ENCODE data around the gene MTSS2. TPM values are rescaled to one million over a fixed set of nuclear protein-coding genes. Genes with fewer than 3 reads are reported as not detected.

MTSS2 gene
- total and polyA plus RNA-seq, 2 experiments from 2014 or later, result 1.6 to 19.6 TPM

- no peak for DNase-seq (ENCODE audit: low spot score)
- Histone ChIP-seq H3K27me3 (ENCODE audit: insufficient read depth) (no peaks in the 10 kb centered on the region), H3K27ac (ENCODE audit: low read depth) (no peak overlapping the region), H2AFZ (no peak overlapping the region), H3K4me1 (ENCODE audit: insufficient read depth) (no peaks in the 10 kb centered on the region), H3K36me3 (ENCODE audit: insufficient read depth) (no peaks in the 10 kb centered on the region), H4K20me1 (replicated peaks; ENCODE audit: insufficient read depth) (no peaks in the 10 kb centered on the region), H3K9me2 (ENCODE audit: insufficient read depth) (no peaks in the 10 kb centered on the region), H3K79me2 (replicated peaks; ENCODE audit: insufficient read depth) (no peaks in the 10 kb centered on the region), H3F3A (replicated peaks; ENCODE audit: low read depth) (no peaks in the 10 kb centered on the region), H3K4me2 (no peak overlapping the region), H3K4me3 (no peak overlapping the region)
- no peak overlapping the region for H3K4me3 Mint-ChIP-seq
- H3K36me3 Mint-ChIP-seq (ENCODE audit: low read depth), result peaks cover 18% of the 10 kb centered on the region
- no peak for ATAC-seq
- H3K27me3 Mint-ChIP-seq (ENCODE audit: insufficient read depth, low read depth, poor library complexity), result peaks cover 3% of the 10 kb centered on the region
- peaks cover 18% of the 10 kb centered on the region for H3K4me1 Mint-ChIP-seq
- peaks cover 12% of the 10 kb centered on the region for H3K9me3 Mint-ChIP-seq
- no peak overlapping the region for H3K27ac Mint-ChIP-seq
- TF ChIP-seq, protein P1, sequence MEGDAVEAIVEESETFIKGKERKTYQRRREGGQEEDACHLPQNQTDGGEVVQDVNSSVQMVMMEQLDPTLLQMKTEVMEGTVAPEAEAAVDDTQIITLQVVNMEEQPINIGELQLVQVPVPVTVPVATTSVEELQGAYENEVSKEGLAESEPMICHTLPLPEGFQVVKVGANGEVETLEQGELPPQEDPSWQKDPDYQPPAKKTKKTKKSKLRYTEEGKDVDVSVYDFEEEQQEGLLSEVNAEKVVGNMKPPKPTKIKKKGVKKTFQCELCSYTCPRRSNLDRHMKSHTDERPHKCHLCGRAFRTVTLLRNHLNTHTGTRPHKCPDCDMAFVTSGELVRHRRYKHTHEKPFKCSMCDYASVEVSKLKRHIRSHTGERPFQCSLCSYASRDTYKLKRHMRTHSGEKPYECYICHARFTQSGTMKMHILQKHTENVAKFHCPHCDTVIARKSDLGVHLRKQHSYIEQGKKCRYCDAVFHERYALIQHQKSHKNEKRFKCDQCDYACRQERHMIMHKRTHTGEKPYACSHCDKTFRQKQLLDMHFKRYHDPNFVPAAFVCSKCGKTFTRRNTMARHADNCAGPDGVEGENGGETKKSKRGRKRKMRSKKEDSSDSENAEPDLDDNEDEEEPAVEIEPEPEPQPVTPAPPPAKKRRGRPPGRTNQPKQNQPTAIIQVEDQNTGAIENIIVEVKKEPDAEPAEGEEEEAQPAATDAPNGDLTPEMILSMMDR (conservative IDR thresholded peaks at IDR 0.05; ENCODE audit: low read depth in 2 of 2), result no peak
- TF ChIP-seq ZNF462 (CRISPR knock-in tag; IDR thresholded peaks at IDR 0.05), result no peak
- no peak for TF ChIP-seq STAT1 (IDR thresholded peaks at IDR 0.05; ENCODE audit: unreplicated experiment)
- TF ChIP-seq EZH2 (IDR thresholded peaks at IDR 0.05; ENCODE audit: low read depth, unreplicated experiment), result no peak
- no peak for TF ChIP-seq ZNF331 (CRISPR knock-in tag; IDR thresholded peaks at IDR 0.05; ENCODE audit: low read depth)
- TF ChIP-seq POLR2AphosphoS5 (IDR thresholded peaks at IDR 0.05; ENCODE audit: low read depth), result no peak
- TF ChIP-seq JUNB (IDR thresholded peaks at IDR 0.05; ENCODE audit: unreplicated experiment), result no peak
- TF ChIP-seq ZNF114 (CRISPR knock-in tag; IDR thresholded peaks at IDR 0.05), result no peak
- TF ChIP-seq NANOG (IDR thresholded peaks at IDR 0.05; ENCODE audit: borderline replicate concordance), result no peak
- TF ChIP-seq EZH2phosphoT487 (IDR thresholded peaks at IDR 0.05; ENCODE audit: unreplicated experiment), result no peak
- no peak for TF ChIP-seq ETS1 (IDR thresholded peaks at IDR 0.05)
- TF ChIP-seq REST (IDR thresholded peaks at IDR 0.05; ENCODE audit: unreplicated experiment), result no peak
- no peak for TF ChIP-seq CREB1 (CRISPR knock-in tag; IDR thresholded peaks at IDR 0.05; ENCODE audit: low read depth)
Measured at GRCh38 chr16:70649300-70649699, 36.6 kb downstream of the MTSS2 start.

All from GM23338 (cell line).